Ascending aorta (tissue), 2 donors: ENCODE data around the gene FLNA. TPM values are rescaled to one million over a fixed set of nuclear protein-coding genes. Genes with fewer than 3 reads are reported as not detected.

Source experiments
- DNase-seq, 2 donors: peaks; one replicate each; pipeline ENCODE4 v3.0.0-alpha.2; 2019; ENCODE audit warnings: low spot score in 2 of 2
- H3K27ac ChIP-seq, 2 donors: fragments of 200-600 bp; sonication (generic); one replicate each; pipeline ENCODE4 v1.5.1; 2016 to 2017; ENCODE audit warnings: mild to moderate bottlenecking in 1 of 2
- H3K27me3 ChIP-seq: fragments of 200-600 bp; sonication (generic); one replicate; pipeline ENCODE4 v1.5.1; 2017
- H3K36me3 ChIP-seq, 2 donors: fragments of 200-600 bp; sonication (generic); one replicate each; pipeline ENCODE4 v1.5.1; 2016
- H3K4me1 ChIP-seq, 2 donors: fragments of 200-600 bp; sonication (generic); one replicate each; pipeline ENCODE4 v1.5.1; 2016 to 2017; ENCODE audit warnings: mild to moderate bottlenecking in 1 of 2
- H3K4me3 ChIP-seq, 2 donors: fragments of 200-600 bp; sonication (generic); one replicate each; pipeline ENCODE4 v1.5.1; 2016 to 2017; ENCODE audit warnings: mild to moderate bottlenecking in 1 of 2
- H3K9me3 ChIP-seq, 2 donors: fragments of 200-600 bp; sonication (generic); one replicate each; pipeline ENCODE4 v1.5.1; 2016
- intact Hi-C: fragments of 100-400 bp; cut with DNase I; formaldehyde crosslinking; loops from one replicate; pipeline ENCODE4 v1.15.1; 2023
- total RNA-seq: library from RNA; depleted of rRNA; stranded (reverse); fragments of >200 nt; gene quantifications from one replicate; pipeline ENCODE4 v1.1.0, GENCODE V29; 2016
- TF ChIP-seq, protein P1 (sequence below), 3 experiments: fragments of 200-600 bp in 2 of 3; fragments of 450-650 bp in 1 of 3; sonication (generic) in 2 of 3; IDR thresholded peaks; one replicate each; pipeline ENCODE4 v1.5.1; 2016 to 2019; ENCODE audit warnings: antibody characterized with exemption in 3 of 3, mild to moderate bottlenecking in 1 of 3, moderate library complexity in 1 of 3

The FLNA gene
- total RNA-seq, 1 donor from 2014 or later = 6,152 TPM

DNA sequence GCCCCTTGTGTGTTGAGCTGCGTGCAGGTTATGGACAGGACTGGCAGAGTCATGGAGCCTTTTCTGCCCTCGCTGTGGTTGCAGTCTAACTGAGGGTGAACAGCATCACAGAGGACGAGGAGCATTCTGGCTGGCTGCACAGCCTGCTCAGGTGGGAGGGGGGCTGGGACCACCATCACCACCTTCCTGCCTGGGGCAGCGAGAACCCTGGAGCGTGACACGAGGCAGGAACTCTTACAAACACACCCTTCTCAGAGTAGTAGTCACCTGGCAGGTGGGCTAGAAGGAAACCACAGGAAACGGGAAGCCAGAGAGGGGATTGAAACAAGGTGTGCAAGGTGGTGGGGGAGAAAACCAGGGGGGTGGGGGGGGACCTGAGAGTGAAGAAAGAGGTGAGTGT lies 53.3 kb downstream of the FLNA start:
- no peaks in the 10 kb centered on the region for H3K4me1 ChIP-seq
- H3K27me3 ChIP-seq = no peaks in the 10 kb centered on the region
- TF ChIP-seq, protein P1, sequence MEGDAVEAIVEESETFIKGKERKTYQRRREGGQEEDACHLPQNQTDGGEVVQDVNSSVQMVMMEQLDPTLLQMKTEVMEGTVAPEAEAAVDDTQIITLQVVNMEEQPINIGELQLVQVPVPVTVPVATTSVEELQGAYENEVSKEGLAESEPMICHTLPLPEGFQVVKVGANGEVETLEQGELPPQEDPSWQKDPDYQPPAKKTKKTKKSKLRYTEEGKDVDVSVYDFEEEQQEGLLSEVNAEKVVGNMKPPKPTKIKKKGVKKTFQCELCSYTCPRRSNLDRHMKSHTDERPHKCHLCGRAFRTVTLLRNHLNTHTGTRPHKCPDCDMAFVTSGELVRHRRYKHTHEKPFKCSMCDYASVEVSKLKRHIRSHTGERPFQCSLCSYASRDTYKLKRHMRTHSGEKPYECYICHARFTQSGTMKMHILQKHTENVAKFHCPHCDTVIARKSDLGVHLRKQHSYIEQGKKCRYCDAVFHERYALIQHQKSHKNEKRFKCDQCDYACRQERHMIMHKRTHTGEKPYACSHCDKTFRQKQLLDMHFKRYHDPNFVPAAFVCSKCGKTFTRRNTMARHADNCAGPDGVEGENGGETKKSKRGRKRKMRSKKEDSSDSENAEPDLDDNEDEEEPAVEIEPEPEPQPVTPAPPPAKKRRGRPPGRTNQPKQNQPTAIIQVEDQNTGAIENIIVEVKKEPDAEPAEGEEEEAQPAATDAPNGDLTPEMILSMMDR (IDR thresholded peaks at IDR 0.05) = no peak
- H3K9me3 ChIP-seq = no peaks in the 10 kb centered on the region
- H3K27ac ChIP-seq = no peak overlapping the region
- H3K4me3 ChIP-seq = no peak overlapping the region
- intact Hi-C loops = no loop called here
- no peak for DNase-seq
- no peaks in the 10 kb centered on the region for H3K36me3 ChIP-seq

DNA sequence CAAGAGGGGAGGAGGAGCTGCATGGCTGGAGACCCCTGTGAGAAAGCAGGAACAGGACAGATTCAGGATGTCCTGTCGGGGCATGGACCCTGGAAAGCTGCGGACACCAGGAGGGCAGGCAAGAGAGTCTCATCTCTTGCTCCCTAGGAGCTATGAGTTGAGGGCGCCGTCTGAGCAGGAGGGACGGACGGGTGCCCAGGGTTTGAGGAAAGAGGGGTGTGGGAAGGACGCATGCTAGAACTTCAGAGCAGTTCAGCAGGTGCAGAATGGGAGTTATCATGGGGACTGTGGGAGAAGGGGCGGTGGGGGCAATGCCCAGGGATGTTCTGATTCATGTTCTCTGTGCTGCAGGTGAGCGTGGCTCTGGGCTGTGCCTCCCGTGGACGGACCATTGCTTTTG lies 54.0 kb downstream of the FLNA start:
- intact Hi-C loops = no loop called here
- TF ChIP-seq, protein P1 (IDR thresholded peaks at IDR 0.05) = no peak
- Histone ChIP-seq H3K27me3 (no peaks in the 10 kb centered on the region), H3K9me3 (no peaks in the 10 kb centered on the region), H3K27ac (no peak overlapping the region), H3K4me3 (no peak overlapping the region), H3K4me1 (no peaks in the 10 kb centered on the region), H3K36me3 (no peaks in the 10 kb centered on the region)
- DNase-seq = no peak

DNA sequence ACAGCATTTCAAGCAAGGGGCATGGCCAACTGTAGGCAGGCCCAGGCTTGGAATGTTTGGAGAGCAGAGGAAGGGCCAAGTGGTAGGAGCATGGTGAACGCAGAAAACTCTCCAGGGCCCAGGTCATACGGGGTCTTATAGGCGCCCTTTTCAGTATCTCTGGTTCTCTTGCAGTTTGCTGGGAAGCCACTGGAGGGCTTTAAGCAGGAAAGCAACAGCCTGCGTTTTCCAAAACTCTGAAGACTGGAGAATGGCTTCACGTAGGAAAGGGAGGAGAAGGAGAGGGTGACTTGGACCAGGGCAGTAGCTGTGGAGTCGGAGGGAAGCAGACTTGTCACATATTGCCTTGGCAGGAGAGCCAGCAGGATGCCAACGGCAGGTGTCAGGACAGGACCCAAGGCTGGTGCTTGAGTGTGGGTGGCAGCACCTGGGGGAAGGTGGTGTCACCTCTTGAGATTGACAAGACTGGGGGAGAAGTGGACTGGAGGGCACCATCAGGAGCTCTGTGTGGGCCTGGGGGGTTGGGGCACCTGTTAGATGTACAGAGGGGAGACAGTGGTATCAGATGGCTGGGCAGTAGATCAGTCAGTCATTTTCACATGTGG lies 56.9 kb downstream of the FLNA start:
- Histone ChIP-seq H3K27ac (no peak overlapping the region), H3K36me3 (no peaks in the 10 kb centered on the region), H3K27me3 (no peaks in the 10 kb centered on the region), H3K9me3 (no peaks in the 10 kb centered on the region), H3K4me3 (no peak overlapping the region), H3K4me1 (no peaks in the 10 kb centered on the region)
- no peak for DNase-seq
- TF ChIP-seq, protein P1 (IDR thresholded peaks at IDR 0.05) = peak in 2 of 3 experiments; percentile 20 to 51
- intact Hi-C loops = no loop called here

DNA sequence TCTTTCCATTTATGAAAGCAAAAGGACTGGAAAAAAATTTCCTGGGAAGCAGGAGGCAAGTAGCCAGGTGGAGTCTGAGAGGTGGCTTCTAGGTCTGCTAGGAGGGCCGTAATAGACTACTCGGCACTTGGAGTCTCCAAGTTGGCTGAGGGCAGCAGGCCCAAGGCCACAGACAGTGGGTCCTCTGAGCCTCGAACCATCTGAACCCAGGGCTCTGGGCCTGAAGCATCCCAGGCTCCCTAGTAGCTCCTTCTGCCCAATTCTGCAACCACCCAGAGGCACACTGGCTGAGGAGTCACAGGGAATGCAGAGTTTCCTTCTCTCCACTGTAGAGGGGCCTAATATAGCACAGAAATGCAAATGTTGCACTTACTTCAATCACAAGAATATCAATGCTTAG lies 59.0 kb downstream of the FLNA start:
- Histone ChIP-seq H3K27me3 (no peaks in the 10 kb centered on the region), H3K36me3 (no peaks in the 10 kb centered on the region)

DNA sequence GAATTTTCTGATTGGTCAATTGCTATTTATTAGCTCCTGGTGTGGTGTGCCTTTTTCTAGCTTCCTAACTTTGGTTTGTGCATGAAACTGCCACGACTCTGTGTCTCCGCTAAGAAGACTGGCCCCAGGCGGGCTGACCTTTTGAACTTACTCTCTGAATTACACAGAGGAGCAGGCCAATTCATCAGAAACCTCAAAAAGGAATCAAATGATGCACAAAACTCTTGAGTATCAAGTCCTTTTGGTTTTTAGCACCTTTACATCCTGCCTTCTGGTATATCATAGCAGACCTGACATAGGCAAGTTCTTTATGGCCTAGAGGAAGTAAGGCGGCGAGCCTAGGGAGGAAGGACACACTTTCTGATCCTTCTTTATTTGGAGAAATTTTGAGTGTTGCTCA lies 61.3 kb downstream of the FLNA start:
- no peak for DNase-seq
- no peak overlapping the region for H3K4me3 ChIP-seq
- H3K27ac ChIP-seq = no peak overlapping the region
- H3K36me3 ChIP-seq = no peaks in the 10 kb centered on the region
- intact Hi-C loops = no loop called here
- no peaks in the 10 kb centered on the region for H3K27me3 ChIP-seq
- TF ChIP-seq, protein P1 (IDR thresholded peaks at IDR 0.05) = no peak
- no peaks in the 10 kb centered on the region for H3K4me1 ChIP-seq
- H3K9me3 ChIP-seq = no peaks in the 10 kb centered on the region

More for the DNA sequence above, 59.0 kb downstream of the FLNA start:
- H3K4me3 ChIP-seq = no peak overlapping the region
- no peak overlapping the region for H3K27ac ChIP-seq
- no peaks in the 10 kb centered on the region for H3K9me3 ChIP-seq
- DNase-seq = no peak
- intact Hi-C loops = no loop called here
- TF ChIP-seq, protein P1 (IDR thresholded peaks at IDR 0.05) = no peak
- H3K4me1 ChIP-seq = no peaks in the 10 kb centered on the region

DNA sequence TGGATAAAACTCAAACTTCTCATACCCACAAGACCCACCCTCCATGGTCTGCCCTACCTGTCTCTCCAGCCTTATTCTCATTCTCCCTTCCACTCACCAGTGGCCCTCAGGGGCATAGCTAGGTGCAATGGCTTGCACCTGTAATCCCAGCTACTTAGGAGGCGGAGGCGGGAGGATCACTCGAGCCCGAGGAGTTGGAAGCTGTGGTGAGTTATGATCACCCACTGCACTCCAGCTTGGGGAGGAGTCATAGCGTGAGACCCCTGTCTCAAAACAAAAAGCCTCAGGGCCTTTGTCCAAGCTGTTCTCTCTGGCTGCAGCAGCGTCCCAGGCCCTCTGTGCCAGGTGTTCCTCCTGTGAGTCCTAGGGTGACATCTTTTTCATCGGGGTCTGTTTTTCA lies 62.3 kb downstream of the FLNA start:
- Histone ChIP-seq H3K36me3 (no peaks in the 10 kb centered on the region), H3K27me3 (no peaks in the 10 kb centered on the region), H3K4me1 (no peaks in the 10 kb centered on the region), H3K9me3 (no peaks in the 10 kb centered on the region), H3K27ac (no peak overlapping the region), H3K4me3 (no peak overlapping the region)
- intact Hi-C loops = no loop called here
- no peak for DNase-seq
- TF ChIP-seq, protein P1 (IDR thresholded peaks at IDR 0.05) = no peak
